ENCODE measurements around the gene SLC35G3.
"Not testable (repeated sequence)": the region's sequence is repeated elsewhere in the genome, so short reads cannot be mapped to it uniquely, and the experiment has no call there.

DNA sequence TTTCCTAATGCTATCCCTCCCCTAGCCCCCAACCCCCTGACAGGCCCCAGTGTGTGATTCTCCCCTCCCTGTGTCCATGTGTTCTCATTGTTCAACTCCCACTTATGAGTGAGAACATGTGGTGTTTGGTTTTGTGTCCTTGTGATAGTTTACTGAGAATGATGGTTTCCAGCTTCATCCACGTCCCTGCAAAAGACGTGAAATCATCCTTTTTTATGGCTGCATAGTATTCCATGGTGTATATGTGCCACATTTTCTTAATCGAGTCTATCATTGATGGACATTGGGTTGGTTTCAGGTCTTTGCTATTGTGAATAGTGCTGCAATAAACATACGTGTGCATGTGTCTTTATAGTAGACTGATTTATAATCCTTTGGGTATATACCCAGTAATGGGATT is 40.1 kb upstream of the SLC35G3 start:
- TF ChIP-seq CSDC2 (CRISPR knock-in tag; IDR thresholded peaks at IDR 0.05); GLIS3 (CRISPR knock-in tag; IDR thresholded peaks at IDR 0.05); RARB (CRISPR knock-in tag; IDR thresholded peaks at IDR 0.05); TCF4 (CRISPR knock-in tag; IDR thresholded peaks at IDR 0.05; ENCODE audit: borderline replicate concordance); ISL1 (CRISPR knock-in tag; IDR thresholded peaks at IDR 0.05); ZFP3 (CRISPR knock-in tag; IDR thresholded peaks at IDR 0.05); ESRRG (CRISPR knock-in tag; IDR thresholded peaks at IDR 0.05); ZNF70 (CRISPR knock-in tag; IDR thresholded peaks at IDR 0.05): not testable (repeated sequence)
- TF ChIP-seq, protein P1, sequence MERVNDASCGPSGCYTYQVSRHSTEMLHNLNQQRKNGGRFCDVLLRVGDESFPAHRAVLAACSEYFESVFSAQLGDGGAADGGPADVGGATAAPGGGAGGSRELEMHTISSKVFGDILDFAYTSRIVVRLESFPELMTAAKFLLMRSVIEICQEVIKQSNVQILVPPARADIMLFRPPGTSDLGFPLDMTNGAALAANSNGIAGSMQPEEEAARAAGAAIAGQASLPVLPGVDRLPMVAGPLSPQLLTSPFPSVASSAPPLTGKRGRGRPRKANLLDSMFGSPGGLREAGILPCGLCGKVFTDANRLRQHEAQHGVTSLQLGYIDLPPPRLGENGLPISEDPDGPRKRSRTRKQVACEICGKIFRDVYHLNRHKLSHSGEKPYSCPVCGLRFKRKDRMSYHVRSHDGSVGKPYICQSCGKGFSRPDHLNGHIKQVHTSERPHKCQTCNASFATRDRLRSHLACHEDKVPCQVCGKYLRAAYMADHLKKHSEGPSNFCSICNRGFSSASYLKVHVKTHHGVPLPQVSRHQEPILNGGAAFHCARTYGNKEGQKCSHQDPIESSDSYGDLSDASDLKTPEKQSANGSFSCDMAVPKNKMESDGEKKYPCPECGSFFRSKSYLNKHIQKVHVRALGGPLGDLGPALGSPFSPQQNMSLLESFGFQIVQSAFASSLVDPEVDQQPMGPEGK (CRISPR knock-in tag; IDR thresholded peaks at IDR 0.05; ENCODE audit: borderline replicate concordance) = not testable (repeated sequence)
- TF ChIP-seq, protein P2, sequence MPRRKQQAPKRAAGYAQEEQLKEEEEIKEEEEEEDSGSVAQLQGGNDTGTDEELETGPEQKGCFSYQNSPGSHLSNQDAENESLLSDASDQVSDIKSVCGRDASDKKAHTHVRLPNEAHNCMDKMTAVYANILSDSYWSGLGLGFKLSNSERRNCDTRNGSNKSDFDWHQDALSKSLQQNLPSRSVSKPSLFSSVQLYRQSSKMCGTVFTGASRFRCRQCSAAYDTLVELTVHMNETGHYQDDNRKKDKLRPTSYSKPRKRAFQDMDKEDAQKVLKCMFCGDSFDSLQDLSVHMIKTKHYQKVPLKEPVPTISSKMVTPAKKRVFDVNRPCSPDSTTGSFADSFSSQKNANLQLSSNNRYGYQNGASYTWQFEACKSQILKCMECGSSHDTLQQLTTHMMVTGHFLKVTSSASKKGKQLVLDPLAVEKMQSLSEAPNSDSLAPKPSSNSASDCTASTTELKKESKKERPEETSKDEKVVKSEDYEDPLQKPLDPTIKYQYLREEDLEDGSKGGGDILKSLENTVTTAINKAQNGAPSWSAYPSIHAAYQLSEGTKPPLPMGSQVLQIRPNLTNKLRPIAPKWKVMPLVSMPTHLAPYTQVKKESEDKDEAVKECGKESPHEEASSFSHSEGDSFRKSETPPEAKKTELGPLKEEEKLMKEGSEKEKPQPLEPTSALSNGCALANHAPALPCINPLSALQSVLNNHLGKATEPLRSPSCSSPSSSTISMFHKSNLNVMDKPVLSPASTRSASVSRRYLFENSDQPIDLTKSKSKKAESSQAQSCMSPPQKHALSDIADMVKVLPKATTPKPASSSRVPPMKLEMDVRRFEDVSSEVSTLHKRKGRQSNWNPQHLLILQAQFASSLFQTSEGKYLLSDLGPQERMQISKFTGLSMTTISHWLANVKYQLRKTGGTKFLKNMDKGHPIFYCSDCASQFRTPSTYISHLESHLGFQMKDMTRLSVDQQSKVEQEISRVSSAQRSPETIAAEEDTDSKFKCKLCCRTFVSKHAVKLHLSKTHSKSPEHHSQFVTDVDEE (CRISPR knock-in tag; IDR thresholded peaks at IDR 0.05) = not testable (repeated sequence)
- TF ChIP-seq, protein P3, sequence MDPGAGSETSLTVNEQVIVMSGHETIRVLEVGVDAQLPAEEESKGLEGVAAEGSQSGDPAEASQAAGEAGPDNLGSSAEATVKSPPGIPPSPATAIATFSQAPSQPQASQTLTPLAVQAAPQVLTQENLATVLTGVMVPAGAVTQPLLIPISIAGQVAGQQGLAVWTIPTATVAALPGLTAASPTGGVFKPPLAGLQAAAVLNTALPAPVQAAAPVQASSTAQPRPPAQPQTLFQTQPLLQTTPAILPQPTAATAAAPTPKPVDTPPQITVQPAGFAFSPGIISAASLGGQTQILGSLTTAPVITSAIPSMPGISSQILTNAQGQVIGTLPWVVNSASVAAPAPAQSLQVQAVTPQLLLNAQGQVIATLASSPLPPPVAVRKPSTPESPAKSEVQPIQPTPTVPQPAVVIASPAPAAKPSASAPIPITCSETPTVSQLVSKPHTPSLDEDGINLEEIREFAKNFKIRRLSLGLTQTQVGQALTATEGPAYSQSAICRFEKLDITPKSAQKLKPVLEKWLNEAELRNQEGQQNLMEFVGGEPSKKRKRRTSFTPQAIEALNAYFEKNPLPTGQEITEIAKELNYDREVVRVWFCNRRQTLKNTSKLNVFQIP (CRISPR knock-in tag; IDR thresholded peaks at IDR 0.05; ENCODE audit: borderline replicate concordance, low read depth) = not testable (repeated sequence)
